GM19351 (cell line): ENCODE results near the gene MACROH2A2.
"Not testable (repeated sequence)": the region's sequence is repeated elsewhere in the genome, so short reads cannot be mapped to it uniquely, and the experiment has no call there.

Source experiments
- ATAC-seq: cut with Tn5 transposase; IDR thresholded peaks from one replicate; pipeline ENCODE4 v1.9.1; 2021; ENCODE audit warnings: mild to moderate bottlenecking, moderate library complexity; ENCODE audit not compliant: unreplicated experiment

The MACROH2A2 gene

DNA sequence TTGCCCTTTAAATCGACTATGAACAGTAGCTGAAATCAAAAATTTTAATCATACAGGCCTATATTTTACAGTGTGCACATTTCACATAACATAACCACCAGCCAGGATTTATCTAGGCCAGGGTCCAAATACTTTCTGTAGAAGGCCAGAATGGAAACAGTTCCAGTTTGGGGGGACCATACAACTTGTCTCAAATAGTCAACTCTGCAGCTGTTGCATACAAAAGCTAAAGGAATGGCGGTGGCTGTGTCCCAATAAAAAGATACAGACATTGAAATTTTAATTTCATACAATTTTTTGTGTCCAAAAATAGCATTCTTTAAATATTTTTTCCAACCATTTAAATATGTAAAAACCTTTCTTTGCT is 94.6 kb downstream of the MACROH2A2 start:
- no peak for ATAC-seq

DNA sequence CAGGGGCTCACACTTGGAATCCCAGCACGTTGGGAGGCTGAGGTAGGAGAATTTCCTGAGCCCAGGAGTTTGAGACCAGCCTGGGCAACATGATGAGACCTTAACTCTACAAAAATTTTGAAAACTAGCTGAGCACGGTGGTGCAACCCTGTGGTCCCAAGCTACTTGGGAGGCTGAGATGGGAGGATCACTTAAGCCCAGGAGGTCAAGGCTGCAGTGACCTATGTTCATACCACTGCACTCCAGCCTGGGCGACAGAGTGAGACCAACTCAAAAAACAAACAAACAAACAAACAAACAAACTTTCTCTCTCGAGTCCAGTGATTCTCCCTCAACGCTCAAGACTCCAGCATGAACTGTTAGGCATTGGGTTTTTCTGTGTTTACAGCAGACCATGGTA is 95.9 kb downstream of the MACROH2A2 start:
- no peak for ATAC-seq

DNA sequence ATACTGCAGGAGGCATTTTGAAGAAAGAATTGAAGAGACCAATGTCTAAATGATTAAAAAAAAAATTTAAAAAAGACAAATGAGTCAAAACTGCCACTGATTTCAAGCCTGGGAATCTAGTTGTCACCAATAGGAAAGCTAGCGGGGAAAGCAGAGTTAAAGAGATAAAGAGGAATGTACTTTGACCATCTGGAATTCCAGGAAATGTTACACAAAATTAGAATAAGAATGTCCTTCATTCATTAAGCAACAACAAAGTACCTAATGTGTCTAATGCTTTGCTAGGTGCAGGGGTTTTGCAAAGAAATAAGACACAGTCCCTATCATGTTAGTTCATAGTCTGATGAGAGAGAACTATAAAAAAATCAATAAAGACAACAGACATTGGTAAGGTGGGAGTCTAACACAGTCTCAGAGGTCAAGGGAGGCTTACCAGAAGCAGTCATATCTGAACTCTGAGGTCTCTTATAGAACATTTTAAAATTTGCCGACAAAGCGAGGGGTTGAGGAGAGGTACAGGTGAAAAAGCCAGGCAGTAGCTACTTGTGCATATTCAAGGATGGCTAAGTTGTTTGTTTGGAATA is 102.7 kb downstream of the MACROH2A2 start:
- no peak for ATAC-seq

GRCh38 chr10:70158113-70158512 is 105.5 kb downstream of the MACROH2A2 start:
- ATAC-seq: no peak

GRCh38 chr10:70159366-70159765 is 106.7 kb downstream of the MACROH2A2 start:
- ATAC-seq: not testable (repeated sequence)

- ATAC-seq: no peak
Measured at GRCh38 chr10:70160798-70161197, 108.2 kb downstream of the MACROH2A2 start.
